Activated T-helper 17 cell treated with anti-CD3 and anti-CD28 coated beads, Interleukin-2, amount 50 U/mL, for 72 hours (primary cell): ENCODE results near the gene RSRC2. TPM values are rescaled to one million over a fixed set of nuclear protein-coding genes. Genes with fewer than 3 reads are reported as not detected.

ENCODE experiments used
- ATAC-seq: fragments of 150-1000 bp; cut with Tn5 transposase; replicated peaks from 2 replicates; pipeline ENCODE4 v1.10.0; 2021; ENCODE audit warnings: mild to moderate bottlenecking, moderate library complexity
- H3K27ac Mint-ChIP-seq: one replicate; pipeline ENCODE4 v1.8.0; 2022; ENCODE audit warnings: mixed read lengths
- H3K27me3 Mint-ChIP-seq: one replicate; pipeline ENCODE4 v1.8.0; 2022; ENCODE audit warnings: mixed read lengths
- H3K36me3 Mint-ChIP-seq: one replicate; pipeline ENCODE4 v1.8.0; 2022; ENCODE audit warnings: low read depth, mild to moderate bottlenecking, mixed read lengths
- H3K4me1 Mint-ChIP-seq: one replicate; pipeline ENCODE4 v1.8.0; 2022; ENCODE audit warnings: mixed read lengths
- H3K4me3 Mint-ChIP-seq: one replicate; pipeline ENCODE4 v1.8.0; 2022; ENCODE audit warnings: mild to moderate bottlenecking, mixed read lengths
- H3K9me3 Mint-ChIP-seq: one replicate; pipeline ENCODE4 v1.8.0; 2022; ENCODE audit warnings: mixed read lengths
- total RNA-seq, 2 donors: library from RNA; stranded (reverse); gene quantifications; one replicate each; pipeline ENCODE4 v1.2.3, GENCODE V29; 2022

RSRC2 gene
- total RNA-seq, 2 donors from 2014 or later = 103 to 110 TPM

- peaks cover 7% of the 10 kb centered on the region for H3K4me1 Mint-ChIP-seq
Observed at GRCh38 chr12:122458105-122459035, 68.4 kb downstream of the RSRC2 start.

GRCh38 chr12:122457627-122458026 is 69.1 kb downstream of the RSRC2 start:
- H3K36me3 Mint-ChIP-seq = no peaks in the 10 kb centered on the region
- H3K27ac Mint-ChIP-seq = no peak overlapping the region
- no peaks in the 10 kb centered on the region for H3K9me3 Mint-ChIP-seq
- no peak for ATAC-seq
- peaks cover 15% of the 10 kb centered on the region for H3K4me1 Mint-ChIP-seq
- no peaks in the 10 kb centered on the region for H3K27me3 Mint-ChIP-seq
- no peak overlapping the region for H3K4me3 Mint-ChIP-seq

More at GRCh38 chr12:122458105-122459035, 68.4 kb downstream of the RSRC2 start:
- no peaks in the 10 kb centered on the region for H3K9me3 Mint-ChIP-seq
- no peak overlapping the region for H3K27ac Mint-ChIP-seq
- H3K27me3 Mint-ChIP-seq = no peaks in the 10 kb centered on the region
- no peak overlapping the region for H3K4me3 Mint-ChIP-seq
- no peak for ATAC-seq
- H3K36me3 Mint-ChIP-seq = no peaks in the 10 kb centered on the region

DNA sequence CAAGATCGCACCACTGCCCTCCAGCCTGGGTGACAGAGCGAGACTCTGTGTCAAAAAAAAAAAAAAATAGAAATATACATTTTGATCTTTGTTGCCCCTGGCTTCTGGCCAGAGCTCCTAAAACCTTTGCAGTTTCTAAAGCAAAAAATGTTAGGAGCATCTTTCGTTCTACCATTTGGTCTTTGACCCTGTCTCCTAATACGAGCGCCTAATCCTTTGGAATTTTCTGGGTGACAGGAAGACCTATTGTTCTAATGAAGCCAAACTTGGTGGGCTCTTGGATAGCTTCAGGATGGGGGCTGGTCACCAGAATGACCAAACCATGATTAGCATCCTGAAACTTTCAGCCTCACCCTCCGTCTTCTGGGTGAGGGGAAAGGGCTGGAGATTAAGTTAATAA is 72.0 kb downstream of the RSRC2 start:
- no peaks in the 10 kb centered on the region for H3K36me3 Mint-ChIP-seq
- H3K9me3 Mint-ChIP-seq = no peaks in the 10 kb centered on the region
- H3K27me3 Mint-ChIP-seq = no peaks in the 10 kb centered on the region
- peaks cover 20% of the 10 kb centered on the region for H3K4me1 Mint-ChIP-seq
- no peak overlapping the region for H3K4me3 Mint-ChIP-seq
- H3K27ac Mint-ChIP-seq = peak overlapping the region; percentile 82
- no peak for ATAC-seq

DNA sequence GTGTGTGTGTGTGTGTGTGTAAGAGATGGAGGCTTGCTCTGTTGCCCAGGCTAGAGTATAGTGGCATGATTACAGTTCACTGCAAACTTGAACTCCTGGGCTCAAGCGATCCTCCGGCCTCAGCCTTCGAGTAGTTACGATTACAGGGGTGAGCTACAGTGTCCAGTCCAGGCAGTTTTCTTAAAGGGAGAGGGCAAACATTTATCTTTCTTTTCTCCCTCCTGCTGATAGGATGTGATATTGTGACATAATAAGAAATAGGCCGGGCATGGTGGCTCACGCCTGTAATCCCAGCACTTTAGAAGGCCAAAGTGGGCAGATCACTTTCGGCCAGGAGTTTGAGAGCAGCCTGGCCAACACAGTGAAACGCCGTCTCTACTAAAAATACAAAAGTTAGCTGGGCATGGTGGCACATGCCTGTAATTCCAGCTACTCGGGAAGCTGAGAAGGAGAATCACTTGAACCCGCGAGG is 72.5 kb downstream of the RSRC2 start:
- no peaks in the 10 kb centered on the region for H3K9me3 Mint-ChIP-seq
- no peak for ATAC-seq
- H3K27ac Mint-ChIP-seq = peak overlapping the region; percentile 82
- peak overlapping the region; percentile 79 for H3K4me3 Mint-ChIP-seq
- H3K27me3 Mint-ChIP-seq = no peaks in the 10 kb centered on the region
- H3K36me3 Mint-ChIP-seq = no peaks in the 10 kb centered on the region
- peaks cover 20% of the 10 kb centered on the region for H3K4me1 Mint-ChIP-seq

Other genes with a start within 250 kb of the RSRC2 start
- 10 to 100 TPM; 61.0 to 86.1 TPM for gene CLIP1, start 104.3 kb downstream of the RSRC2 start, total RNA-seq
- 10 to 100 TPM; 33.6 to 37.0 TPM for gene ZCCHC8, start 26.0 kb downstream of the RSRC2 start, total RNA-seq
- 100 to 1,000 TPM; 128 to 148 TPM for gene KNTC1, start 313 bp upstream of the RSRC2 start, total RNA-seq
- gene HCAR2, start 176.4 kb upstream of the RSRC2 start, total RNA-seq = not detected
- not detected for gene HCAR3, start 189.9 kb upstream of the RSRC2 start, total RNA-seq
- gene HCAR1, start 203.9 kb upstream of the RSRC2 start, total RNA-seq = under 1 TPM in 1 of 2 donors, not detected in 1; 0.64 TPM
- 10 to 100 TPM; 65.3 to 78.9 TPM for gene DENR, start 225.9 kb upstream of the RSRC2 start, total RNA-seq
- 1 to 10 TPM; 1.0 to 3.8 TPM for gene CCDC62, start 247.6 kb upstream of the RSRC2 start, total RNA-seq